HG03460 (cell line): ENCODE results near the gene HOMEZ.

Experiments
- ATAC-seq: cut with Tn5 transposase; IDR thresholded peaks from one replicate; pipeline ENCODE4 v1.9.1; 2021; ENCODE audit not compliant: unreplicated experiment

Gene HOMEZ

GRCh38 chr14:23308721-23309445, 23.0 kb upstream of the HOMEZ start:
- ATAC-seq = no peak

- no peak for ATAC-seq
These were observed 22.0 kb upstream of the HOMEZ start for GRCh38 chr14:23307687-23308644.

GRCh38 chr14:23307146-23307530, 21.2 kb upstream of the HOMEZ start:
- no peak for ATAC-seq

GRCh38 chr14:23306412-23307145, 20.6 kb upstream of the HOMEZ start, which contains the start of gene BCL2L2:
Gene BCL2L2 (plus strand): TSS chr14:23306833. CDS start chr14:23307768, 935 bp downstream.
- ATAC-seq = no peak

GRCh38 chr14:23302290-23303225, 16.6 kb upstream of the HOMEZ start, which contains the start of gene PPP1R3E:
Gene PPP1R3E (minus strand): TSS chr14:23302859. CDS start chr14:23302576, 283 bp downstream.
- ATAC-seq = peak; percentile 33

- ATAC-seq = peak; percentile 10
These were observed 16.0 kb upstream of the HOMEZ start for GRCh38 chr14:23301969-23302289.

GRCh38 chr14:23301288-23301968, 15.5 kb upstream of the HOMEZ start:
- peak; percentile 72 for ATAC-seq

- ATAC-seq = no peak
These were observed 14.8 kb upstream of the HOMEZ start for GRCh38 chr14:23300687-23301223.

GRCh38 chr14:23299986-23300686, 14.2 kb upstream of the HOMEZ start:
- no peak for ATAC-seq

- no peak for ATAC-seq
These were observed 13.5 kb upstream of the HOMEZ start for GRCh38 chr14:23299211-23299957.

- no peak for ATAC-seq
These were observed 11.8 kb upstream of the HOMEZ start for GRCh38 chr14:23297611-23298277.

GRCh38 chr14:23297096-23297495, 11.2 kb upstream of the HOMEZ start:
- no peak for ATAC-seq

- no peak for ATAC-seq
These were observed 10.3 kb upstream of the HOMEZ start for GRCh38 chr14:23296012-23296777.

GRCh38 chr14:23294734-23295561, 9.0 kb upstream of the HOMEZ start:
- ATAC-seq = no peak

- ATAC-seq = no peak
These were observed 1.1 kb upstream of the HOMEZ start for GRCh38 chr14:23286902-23287479.
